ENCODE data around the gene PCAT7.

PCAT7 gene

GRCh38 chr9:94606646-94607422 is 52.0 kb downstream of the PCAT7 start:
- no peak for DNase-seq

- no peak for DNase-seq
Measured at GRCh38 chr9:94607423-94607691, 52.5 kb downstream of the PCAT7 start.

- no peak for DNase-seq
Measured at GRCh38 chr9:94610181-94610606, 55.3 kb downstream of the PCAT7 start.

GRCh38 chr9:94611638-94612068 is 56.8 kb downstream of the PCAT7 start:
- no peak for DNase-seq

GRCh38 chr9:94612071-94612470 is 57.2 kb downstream of the PCAT7 start:
- no peak for DNase-seq

- DNase-seq: no peak
Measured at GRCh38 chr9:94613003-94613402, 58.1 kb downstream of the PCAT7 start.

DNA sequence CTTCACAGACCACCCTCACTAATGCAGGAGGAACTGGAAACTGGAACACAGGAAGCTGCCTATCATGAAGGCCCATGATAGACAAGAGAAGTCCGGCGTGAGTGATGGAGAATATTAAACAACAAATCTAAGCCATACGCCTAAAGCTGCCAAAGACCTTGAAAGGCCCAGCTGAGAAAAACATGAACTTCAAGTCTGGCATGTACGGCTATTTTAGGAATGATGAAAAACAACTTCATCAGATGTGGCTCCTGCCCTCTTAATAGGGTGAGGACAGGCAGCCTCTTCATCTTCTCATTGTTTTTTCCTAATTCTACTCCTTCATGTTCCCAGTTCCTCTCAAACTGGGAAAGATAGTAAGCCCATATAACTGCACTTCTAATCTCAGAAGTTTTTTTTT is 64.1 kb downstream of the PCAT7 start:
- DNase-seq: no peak

All from suppressor macrophage treated with lipopolysaccharide for 4 hours (primary cell).